Sciatic nerve (tissue), 2 donors: ENCODE measurements around the gene SMIM5. TPM values are rescaled to one million over a fixed set of nuclear protein-coding genes. Genes with fewer than 3 reads are reported as not detected.
"Not testable (repeated sequence)": the region's sequence is repeated elsewhere in the genome, so short reads cannot be mapped to it uniquely, and the experiment has no call there.

ENCODE experiments used
- ATAC-seq: fragments of 200-7000 bp; cut with Tn5 transposase; one replicate; pipeline ENCODE4 v1.9.1; 2020; ENCODE audit warnings: mild to moderate bottlenecking, moderate library complexity
- DNase-seq: peaks from one replicate; pipeline ENCODE4 v3.0.0-alpha.2; 2020; ENCODE audit warnings: low spot score
- intact Hi-C: fragments of 100-400 bp; cut with DNase I; formaldehyde crosslinking; loops from one replicate; pipeline ENCODE4 v1.14.2; 2022
- total RNA-seq: library from RNA; stranded (reverse); fragmentation: NEBNext Ultra II Directional; extraction: Animal tissue kit (Norgen Biotek cat#: 25700); gene quantifications from one replicate; pipeline ENCODE4 v1.2.1, GENCODE V29; 2021
- donor health status: DM: no; HTN: no; CAD: no.
- donor health status: DM: no; HTN: no; CAD: no.

SMIM5 gene
- total RNA-seq, 1 donor from 2014 or later, result 12.5 TPM

GRCh38 chr17:75636381-75637142, 3.3 kb downstream of the SMIM5 start:
- DNase-seq (no peak), ATAC-seq (no peak)
- intact Hi-C loops, result no loop called here

- DNase-seq (no peak), ATAC-seq (no peak)
- intact Hi-C loops, result no loop called here
These were observed 3.9 kb downstream of the SMIM5 start for GRCh38 chr17:75637143-75637538.

- DNase-seq (no peak), ATAC-seq (no peak)
- intact Hi-C loops, result no loop called here
These were observed 4.3 kb downstream of the SMIM5 start for GRCh38 chr17:75637551-75637950.

- ATAC-seq, DNase-seq, intact Hi-C loops: not testable (repeated sequence)
These were observed 4.8 kb downstream of the SMIM5 start for GRCh38 chr17:75638039-75638438.

- no peak for ATAC-seq
These were observed 5.7 kb downstream of the SMIM5 start for GRCh38 chr17:75638893-75639292.

DNA sequence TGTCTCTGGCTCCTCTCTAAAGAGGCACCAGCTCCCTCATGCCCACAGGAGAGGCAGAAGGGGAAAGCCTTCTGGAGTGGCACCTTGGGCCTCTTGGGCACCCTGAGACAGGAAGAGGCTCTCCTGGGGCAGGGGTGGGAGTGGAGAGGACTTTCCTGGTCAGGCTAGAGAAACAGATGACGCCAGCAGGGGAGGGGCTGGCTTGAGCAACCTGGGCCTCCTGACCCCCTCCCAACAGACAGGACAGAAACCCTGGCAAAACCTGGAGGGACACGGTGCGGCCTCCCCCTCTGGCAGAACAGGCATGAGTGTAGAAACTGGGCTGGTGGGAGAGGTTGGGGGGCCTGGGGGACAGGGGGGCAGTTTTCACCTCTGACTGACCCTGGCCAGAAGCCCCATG, 6.1 kb downstream of the SMIM5 start:
- ATAC-seq, result no peak
- no peak for DNase-seq
- intact Hi-C loops, result no loop called here

More at GRCh38 chr17:75638893-75639292, 5.7 kb downstream of the SMIM5 start:
- intact Hi-C loops, result no loop called here
- DNase-seq, result no peak

DNA sequence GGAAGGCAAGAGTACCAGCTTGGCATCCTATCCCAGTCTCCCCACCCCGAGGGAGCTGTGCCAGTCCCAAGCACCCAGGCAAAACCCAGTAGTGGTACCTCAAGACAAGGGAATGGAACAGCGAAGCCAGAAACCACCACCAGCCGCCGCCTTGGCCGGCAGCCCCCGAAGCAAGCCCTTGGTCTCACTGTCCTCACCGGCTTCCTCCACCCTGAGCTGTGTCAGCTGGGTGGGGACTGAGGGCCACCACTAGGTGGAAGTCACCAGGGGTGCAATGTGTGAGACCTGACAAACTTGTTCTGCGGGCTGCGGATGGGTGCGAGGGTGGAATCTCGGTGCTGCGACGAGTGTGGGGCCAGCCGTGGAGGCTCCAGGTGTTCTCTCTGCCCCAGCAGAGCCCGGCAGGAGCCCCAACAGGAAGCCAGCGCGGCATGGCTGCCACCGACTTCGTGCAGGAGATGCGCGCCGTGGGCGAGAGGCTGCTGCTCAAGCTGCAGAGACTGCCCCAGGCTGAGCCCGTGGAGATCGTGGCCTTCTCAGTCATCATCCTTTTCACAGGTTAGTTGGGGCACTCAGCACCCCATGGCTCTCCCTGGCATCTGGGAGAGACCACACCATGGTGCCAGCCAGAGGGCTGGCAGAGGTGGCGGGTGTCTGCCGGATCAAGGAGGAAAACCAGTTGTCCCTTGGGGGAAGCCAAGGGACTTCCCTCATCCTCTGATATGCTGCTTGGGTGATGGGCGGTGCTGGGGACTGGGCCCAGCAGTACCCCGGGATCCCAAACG, 6.7 kb downstream of the SMIM5 start:
- ATAC-seq (no peak), DNase-seq (no peak)
- intact Hi-C loops, result no loop called here

DNA sequence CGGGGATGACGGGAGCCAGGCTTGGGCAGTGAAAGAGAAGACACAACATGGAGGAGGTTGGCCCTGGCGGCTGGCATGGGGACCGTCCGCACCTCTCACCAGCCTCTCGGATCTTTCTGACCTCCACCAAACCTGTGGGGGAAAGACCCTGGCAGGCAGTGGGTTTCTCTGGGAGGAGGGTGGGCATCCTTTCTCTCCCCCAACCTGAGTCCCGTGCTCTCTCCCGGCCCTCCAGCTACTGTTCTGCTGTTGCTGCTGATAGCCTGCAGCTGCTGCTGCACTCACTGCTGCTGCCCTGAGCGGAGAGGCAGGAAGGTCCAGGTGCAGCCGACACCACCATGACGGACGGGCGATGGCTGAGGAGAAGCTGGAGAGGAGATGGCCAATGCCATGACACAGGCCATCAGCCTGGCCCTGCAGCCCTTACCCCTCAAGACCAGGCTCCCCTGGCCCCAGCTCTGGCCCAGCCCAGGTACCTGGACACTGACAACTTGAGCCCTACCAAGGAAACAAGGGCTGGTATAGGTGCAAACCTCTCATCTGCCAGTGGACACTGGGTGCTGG, 7.4 kb downstream of the SMIM5 start:
- intact Hi-C loops, result no loop called here
- DNase-seq, result no peak

DNA sequence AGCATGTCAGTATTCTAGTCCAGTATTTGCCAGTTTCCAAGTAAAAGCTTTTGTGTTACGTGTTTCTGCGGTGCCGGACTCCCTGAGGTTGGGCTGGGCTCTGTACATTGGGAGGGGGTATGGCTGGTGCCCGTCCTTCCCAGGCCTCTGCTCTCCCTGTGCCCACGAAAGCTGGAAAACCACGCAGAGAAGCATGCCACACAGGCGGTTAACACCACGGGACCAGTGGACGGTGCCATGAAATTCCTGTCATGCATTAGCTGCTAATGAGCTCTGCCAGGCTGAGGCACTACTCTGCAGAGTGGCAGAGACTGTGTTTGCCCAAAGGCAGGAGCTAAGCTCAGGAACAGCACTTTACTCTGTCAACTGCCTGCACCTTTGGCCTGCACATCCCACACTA, 8.1 kb downstream of the SMIM5 start:
- DNase-seq (no peak), ATAC-seq (no peak)
- intact Hi-C loops, result no loop called here

More for the DNA sequence above, 7.4 kb downstream of the SMIM5 start:
- ATAC-seq, result no peak

- intact Hi-C loops, result no loop called here
- ATAC-seq (no peak), DNase-seq (no peak)
These were observed 9.0 kb downstream of the SMIM5 start for GRCh38 chr17:75642182-75642783.

DNA sequence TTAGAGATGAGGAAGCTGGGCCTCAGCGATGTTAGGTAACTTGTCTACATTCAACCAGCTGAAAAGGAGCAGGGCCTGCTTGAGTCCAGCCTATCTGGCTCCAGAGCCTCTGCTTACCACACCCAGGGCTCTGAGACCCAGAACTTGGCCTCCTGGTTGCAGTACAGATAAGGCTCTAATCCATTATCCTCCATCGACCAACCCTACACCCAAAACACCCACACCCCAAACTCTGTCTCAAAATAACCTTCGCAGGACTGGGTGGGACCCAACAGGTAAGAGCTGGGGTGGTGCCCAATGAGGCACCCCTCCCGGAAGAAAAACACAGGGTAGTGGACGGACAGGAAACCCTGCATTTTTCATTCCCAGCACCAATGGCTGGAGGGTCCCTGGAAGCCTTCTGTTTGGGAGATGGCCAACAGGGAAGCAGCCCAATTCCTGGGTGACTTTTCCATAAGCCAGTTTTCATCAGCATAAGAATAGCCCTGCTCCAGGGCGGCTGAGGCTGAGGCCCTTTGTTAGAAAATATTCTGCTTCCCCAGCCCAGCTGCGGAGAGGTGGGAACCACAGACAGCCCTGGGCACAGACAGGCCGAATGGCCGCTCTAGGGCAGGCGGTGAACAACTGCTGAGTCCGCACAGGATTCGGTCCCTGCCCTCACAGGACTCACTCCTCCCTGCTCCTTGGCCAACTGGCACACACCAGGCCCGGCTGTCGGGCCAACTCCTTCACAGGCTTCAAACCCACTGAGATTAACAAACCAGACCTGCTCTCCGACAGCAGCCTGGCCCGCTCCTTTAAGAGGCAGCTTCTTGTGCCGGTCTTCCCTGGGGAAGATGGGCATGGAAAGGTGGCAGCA, 9.8 kb downstream of the SMIM5 start:
- DNase-seq (no peak), ATAC-seq (no peak)
- intact Hi-C loops, result no loop called here

DNA sequence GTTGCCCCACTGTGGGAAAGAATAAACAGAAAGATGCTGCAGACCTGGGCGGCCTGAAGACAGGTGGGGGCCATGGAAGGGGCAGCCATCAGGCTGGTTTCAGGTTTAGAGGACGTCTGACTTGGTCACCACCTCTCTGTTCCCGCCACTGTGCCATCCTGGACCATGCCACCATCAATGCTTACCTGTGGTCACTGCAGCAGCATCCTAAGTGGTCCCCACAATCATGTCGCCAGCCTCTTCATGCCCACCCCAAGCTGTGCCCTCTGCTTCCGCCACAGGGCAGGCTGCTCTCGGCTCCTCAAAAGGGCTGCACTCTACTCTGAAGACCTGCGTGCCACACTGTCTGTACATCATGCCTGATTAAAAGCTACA, 10.4 kb downstream of the SMIM5 start:
- ATAC-seq (no peak), DNase-seq (no peak)

DNA sequence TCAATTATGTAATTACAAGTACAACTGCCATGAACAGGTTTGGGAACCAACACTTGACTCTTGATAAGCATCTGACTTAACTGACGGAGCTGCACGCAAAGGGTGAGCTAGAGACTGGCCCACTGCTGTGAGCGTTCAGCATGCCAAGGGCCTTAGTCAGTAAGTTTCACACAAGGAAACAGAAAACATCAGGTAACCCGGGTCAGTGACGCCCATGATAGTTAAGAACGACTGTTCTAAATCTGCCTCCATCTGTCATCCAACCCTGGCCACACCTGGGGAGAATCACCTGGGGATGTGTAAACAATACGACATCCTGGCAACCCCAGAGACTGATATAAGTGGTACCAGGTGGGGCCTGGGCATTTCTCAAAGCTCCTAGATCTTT, 12.3 kb downstream of the SMIM5 start:
- DNase-seq (no peak), ATAC-seq (no peak)
- intact Hi-C loops, result no loop called here

More for the DNA sequence above, 10.4 kb downstream of the SMIM5 start:
- intact Hi-C loops, result no loop called here

- ATAC-seq (peak; percentile 41), DNase-seq (peak; percentile 51)
- intact Hi-C loops, result no loop called here
These were observed 12.8 kb downstream of the SMIM5 start for GRCh38 chr17:75645889-75646637.

GRCh38 chr17:75646638-75646992, 13.4 kb downstream of the SMIM5 start:
- ATAC-seq (no peak), DNase-seq (peak; percentile 37)
- intact Hi-C loops, result no loop called here

- intact Hi-C loops, result no loop called here
- no peak for ATAC-seq
- DNase-seq, result peak; percentile 49
These were observed 13.8 kb downstream of the SMIM5 start for GRCh38 chr17:75647061-75647460.

DNA sequence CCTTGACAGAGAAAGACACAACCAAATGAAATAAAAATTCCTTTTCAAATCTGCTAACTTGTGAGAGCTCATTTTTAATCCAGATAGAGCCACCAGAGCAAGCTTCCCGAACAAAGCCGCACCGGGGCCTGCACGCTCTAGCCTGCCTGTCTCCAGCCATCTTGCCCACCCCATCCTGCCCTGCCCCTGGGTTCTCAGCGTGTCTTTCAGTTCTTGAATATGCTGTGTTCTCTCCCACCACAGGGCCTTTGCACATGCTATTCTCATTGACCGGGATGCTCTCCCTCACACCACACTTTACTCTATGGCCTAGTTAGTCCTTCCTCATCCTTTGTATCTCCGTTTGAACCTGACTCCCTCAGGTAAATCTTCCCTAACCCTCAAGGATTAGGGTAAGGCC, 14.7 kb downstream of the SMIM5 start:
- ATAC-seq (no peak), DNase-seq (peak; percentile 28)
- intact Hi-C loops, result no loop called here

GRCh38 chr17:75649687-75650086, 16.5 kb downstream of the SMIM5 start:
- ATAC-seq, result no peak
- intact Hi-C loops, result no loop called here

More at GRCh38 chr17:75649687-75650086, 16.5 kb downstream of the SMIM5 start:
- peak; percentile 53 for DNase-seq
